Kidney epithelial cell (primary cell): Measurements from ENCODE around the gene VAV2. TPM values are rescaled to one million over a fixed set of nuclear protein-coding genes. Genes with fewer than 3 reads are reported as not detected.

Experiments used
- DNase-seq: peaks from one replicate; pipeline ENCODE4 v3.0.0-alpha.2; 2010; ENCODE audit warnings: low read depth
- H3K27me3 ChIP-seq: 2 replicates; pipeline ENCODE4 v1.6.0; 2011; ENCODE audit warnings: low read length; ENCODE audit not compliant: control insufficient read depth, insufficient read depth
- H3K36me3 ChIP-seq: 2 replicates; pipeline ENCODE4 v1.5.1; 2011; ENCODE audit warnings: low read length; ENCODE audit not compliant: control insufficient read depth, insufficient read depth
- H3K4me3 ChIP-seq: 2 replicates; pipeline ENCODE4 v1.5.1; 2011; ENCODE audit warnings: low read depth, mild to moderate bottlenecking, control low read depth, low read length
- CTCF ChIP-seq: IDR thresholded peaks from 2 replicates; pipeline ENCODE4 v1.5.1; 2011; ENCODE audit warnings: mild to moderate bottlenecking, moderate library complexity, low read length, control low read depth, inconsistent platforms; ENCODE audit not compliant: insufficient read depth, poor library complexity, severe bottlenecking
- total RNA-seq: library from RNA; depleted of rRNA; stranded (reverse); fragments of >200 nt; gene quantifications from 2 replicates; pipeline ENCODE4 v1.2.3, GENCODE V29; 2015

Gene VAV2
- total RNA-seq, 1 donor from 2014 or later: 37.8 TPM

- no peak for DNase-seq
- no peak for TF ChIP-seq CTCF
- Histone ChIP-seq H3K27me3 (no peaks in the 10 kb centered on the region), H3K4me3 (no peak overlapping the region), H3K36me3 (no peaks in the 10 kb centered on the region)
These were observed 115.3 kb downstream of the VAV2 start for GRCh38 chr9:133876836-133877235.

GRCh38 chr9:133876144-133876543, 116.0 kb downstream of the VAV2 start:
- Histone ChIP-seq H3K27me3 (no peaks in the 10 kb centered on the region), H3K36me3 (no peaks in the 10 kb centered on the region), H3K4me3 (no peak overlapping the region)
- TF ChIP-seq CTCF: peak; percentile 33
- DNase-seq: no peak

- Histone ChIP-seq H3K27me3 (no peaks in the 10 kb centered on the region), H3K36me3 (no peaks in the 10 kb centered on the region), H3K4me3 (no peak overlapping the region)
- no peak for TF ChIP-seq CTCF
- no peak for DNase-seq
These were observed 117.0 kb downstream of the VAV2 start for GRCh38 chr9:133875131-133875530.

GRCh38 chr9:133874659-133875058, 117.5 kb downstream of the VAV2 start:
- Histone ChIP-seq H3K4me3 (no peak overlapping the region), H3K36me3 (no peaks in the 10 kb centered on the region), H3K27me3 (no peaks in the 10 kb centered on the region)
- TF ChIP-seq CTCF: no peak
- DNase-seq: no peak

- Histone ChIP-seq H3K4me3 (no peak overlapping the region), H3K27me3 (no peaks in the 10 kb centered on the region), H3K36me3 (no peaks in the 10 kb centered on the region)
- peak; percentile 93 for DNase-seq
- no peak for TF ChIP-seq CTCF
These were observed 118.0 kb downstream of the VAV2 start for GRCh38 chr9:133874060-133874657.

GRCh38 chr9:133873461-133873891, 118.6 kb downstream of the VAV2 start:
- Histone ChIP-seq H3K36me3 (no peaks in the 10 kb centered on the region), H3K4me3 (no peak overlapping the region), H3K27me3 (no peaks in the 10 kb centered on the region)
- no peak for TF ChIP-seq CTCF
- DNase-seq: no peak
